NT2/D1 (cell line): Measurements from ENCODE around the gene GAB1.

Experiments used
- SUZ12 ChIP-seq: IDR thresholded peaks from 2 replicates; pipeline ENCODE4 v1.6.1; 2011; ENCODE audit not compliant: insufficient read length, insufficient read depth; ENCODE audit errors: extremely low read depth
- YY1 ChIP-seq: IDR thresholded peaks from 2 replicates; pipeline ENCODE4 v1.6.1; 2011; ENCODE audit not compliant: insufficient read length, insufficient read depth

- TF ChIP-seq SUZ12: no peak
- TF ChIP-seq YY1: no peak
Observed at GRCh38 chr4:143377611-143378099, 41.0 kb downstream of the GAB1 start.
